Activated naive CD8-positive, alpha-beta T cell treated with anti-CD3 and anti-CD28 coated beads, Interleukin-2, amount 10 ng/mL, durations not matched to agents 7 days and 5 days (primary cell): ENCODE measurements around the gene LRRC1. TPM values are rescaled to one million over a fixed set of nuclear protein-coding genes. Genes with fewer than 3 reads are reported as not detected.

Experiments used
- ATAC-seq: fragments of 150-1000 bp; cut with Tn5 transposase; one replicate; pipeline ENCODE4 v1.10.0; 2021; ENCODE audit warnings: low read depth, moderate library complexity
- POLR2A ChIA-PET: fragments of 350-600 bp; sonication (Branson Sonifier 250); formaldehyde crosslinking; loops from one replicate; lab custom pipeline; 2021; ENCODE audit warnings: antibody characterized with exemption; lab: Charles Lee
- DNase-seq: peaks from one replicate; pipeline ENCODE4 v3.0.0; 2021
- H3K27ac Mint-ChIP-seq: one replicate; pipeline ENCODE4 v1.8.0; 2022; ENCODE audit warnings: mild to moderate bottlenecking, mixed read lengths
- H3K27me3 Mint-ChIP-seq: one replicate; pipeline ENCODE4 v1.8.0; 2022; ENCODE audit warnings: mild to moderate bottlenecking, moderate library complexity, mixed read lengths
- H3K36me3 Mint-ChIP-seq: one replicate; pipeline ENCODE4 v1.8.0; 2021; ENCODE audit warnings: mild to moderate bottlenecking, mixed read lengths
- H3K4me1 Mint-ChIP-seq: one replicate; pipeline ENCODE4 v1.8.0; 2021; ENCODE audit warnings: mixed read lengths
- H3K4me3 Mint-ChIP-seq: one replicate; pipeline ENCODE4 v1.8.0; 2022; ENCODE audit warnings: mild to moderate bottlenecking, moderate library complexity, mixed read lengths
- H3K9me3 Mint-ChIP-seq: one replicate; pipeline ENCODE4 v1.8.0; 2021; ENCODE audit warnings: mixed read lengths
- total RNA-seq, 2 experiments: library from RNA; stranded (reverse); gene quantifications; one replicate each; pipeline ENCODE4 v1.2.3, GENCODE V29; 2021

The LRRC1 gene
- total RNA-seq, 2 experiments from 2014 or later: 3.5 to 4.2 TPM

GRCh38 chr6:53829698-53830221 is 35.0 kb downstream of the LRRC1 start:
- ATAC-seq (no peak), DNase-seq (no peak)
- POLR2A ChIA-PET: no interaction called here
- H3K36me3 Mint-ChIP-seq: no peaks in the 10 kb centered on the region
- H3K4me3 Mint-ChIP-seq: no peak overlapping the region
- H3K27ac Mint-ChIP-seq: no peak overlapping the region
- peaks cover 2% of the 10 kb centered on the region for H3K4me1 Mint-ChIP-seq
- H3K9me3 Mint-ChIP-seq: no peaks in the 10 kb centered on the region
- H3K27me3 Mint-ChIP-seq: no peaks in the 10 kb centered on the region

GRCh38 chr6:53830366-53830765 is 35.6 kb downstream of the LRRC1 start:
- Mint-ChIP-seq H3K4me3 (no peak overlapping the region), H3K4me1 (peaks cover 2% of the 10 kb centered on the region), H3K27me3 (no peaks in the 10 kb centered on the region), H3K36me3 (no peaks in the 10 kb centered on the region), H3K27ac (no peak overlapping the region), H3K9me3 (no peaks in the 10 kb centered on the region)
- POLR2A ChIA-PET: no interaction called here
- DNase-seq (no peak), ATAC-seq (no peak)

GRCh38 chr6:53831081-53831869 is 36.5 kb downstream of the LRRC1 start:
- ATAC-seq: no peak
- Mint-ChIP-seq H3K9me3 (no peaks in the 10 kb centered on the region), H3K4me1 (no peaks in the 10 kb centered on the region), H3K27me3 (no peaks in the 10 kb centered on the region), H3K27ac (no peak overlapping the region), H3K36me3 (no peaks in the 10 kb centered on the region), H3K4me3 (no peak overlapping the region)
- POLR2A ChIA-PET: no interaction called here
- no peak for DNase-seq

DNA sequence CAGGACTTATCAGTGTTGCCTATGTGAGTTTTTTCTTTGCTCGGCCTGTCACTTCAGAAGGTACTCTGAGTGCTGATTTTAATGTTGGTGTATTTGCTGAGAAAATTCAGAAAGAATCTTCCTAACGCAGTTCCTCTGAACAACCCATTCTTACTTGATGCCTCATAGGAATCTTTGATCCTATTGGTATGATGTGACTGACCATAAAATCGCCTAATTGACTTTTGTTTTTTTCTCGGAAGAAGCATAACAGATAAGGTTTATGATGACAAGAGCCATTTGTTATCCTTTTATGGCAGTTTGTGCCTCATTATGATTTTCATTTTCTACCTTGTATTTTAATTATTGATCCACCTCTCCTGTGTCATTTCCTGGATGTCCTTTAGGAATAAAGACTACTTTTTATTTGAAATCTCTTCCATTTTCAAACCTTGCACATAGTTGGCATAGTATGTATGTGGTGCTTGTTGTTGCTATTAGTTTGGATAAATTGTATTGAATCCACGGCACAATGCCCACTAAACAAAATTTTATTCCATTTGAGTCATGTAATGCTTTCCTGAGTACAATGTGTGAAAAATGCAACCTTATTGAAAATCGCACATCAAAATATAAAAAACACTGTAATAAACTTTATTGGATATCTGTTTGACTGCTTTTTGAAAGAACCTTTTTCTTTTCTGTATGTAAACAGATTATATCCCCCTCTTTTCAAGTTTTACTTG is 37.3 kb downstream of the LRRC1 start:
- Mint-ChIP-seq H3K27me3 (no peaks in the 10 kb centered on the region), H3K9me3 (no peaks in the 10 kb centered on the region), H3K4me3 (no peak overlapping the region), H3K4me1 (no peaks in the 10 kb centered on the region), H3K27ac (no peak overlapping the region), H3K36me3 (no peaks in the 10 kb centered on the region)
- POLR2A ChIA-PET: no interaction called here
- DNase-seq: no peak
- ATAC-seq: no peak

GRCh38 chr6:53833155-53833554 is 38.4 kb downstream of the LRRC1 start:
- Mint-ChIP-seq H3K9me3 (no peaks in the 10 kb centered on the region), H3K27ac (no peak overlapping the region), H3K4me1 (no peaks in the 10 kb centered on the region), H3K27me3 (no peaks in the 10 kb centered on the region), H3K4me3 (no peak overlapping the region), H3K36me3 (no peaks in the 10 kb centered on the region)
- ATAC-seq (no peak), DNase-seq (no peak)
- POLR2A ChIA-PET: no interaction called here

GRCh38 chr6:53834132-53834531 is 39.3 kb downstream of the LRRC1 start:
- ATAC-seq (no peak), DNase-seq (no peak)
- no peaks in the 10 kb centered on the region for H3K9me3 Mint-ChIP-seq
- H3K4me3 Mint-ChIP-seq: no peak overlapping the region
- no peak overlapping the region for H3K27ac Mint-ChIP-seq
- H3K27me3 Mint-ChIP-seq: no peaks in the 10 kb centered on the region
- H3K4me1 Mint-ChIP-seq: no peaks in the 10 kb centered on the region
- no peaks in the 10 kb centered on the region for H3K36me3 Mint-ChIP-seq
- POLR2A ChIA-PET: no interaction called here

GRCh38 chr6:53837865-53838769 is 43.3 kb downstream of the LRRC1 start:
- H3K9me3 Mint-ChIP-seq: peaks cover 9% of the 10 kb centered on the region
- peaks cover 4% of the 10 kb centered on the region for H3K27me3 Mint-ChIP-seq
- ATAC-seq (no peak), DNase-seq (no peak)
- H3K27ac Mint-ChIP-seq: no peak overlapping the region
- peaks cover 5% of the 10 kb centered on the region for H3K36me3 Mint-ChIP-seq
- no peak overlapping the region for H3K4me3 Mint-ChIP-seq
- POLR2A ChIA-PET: no interaction called here
- H3K4me1 Mint-ChIP-seq: no peaks in the 10 kb centered on the region

DNA sequence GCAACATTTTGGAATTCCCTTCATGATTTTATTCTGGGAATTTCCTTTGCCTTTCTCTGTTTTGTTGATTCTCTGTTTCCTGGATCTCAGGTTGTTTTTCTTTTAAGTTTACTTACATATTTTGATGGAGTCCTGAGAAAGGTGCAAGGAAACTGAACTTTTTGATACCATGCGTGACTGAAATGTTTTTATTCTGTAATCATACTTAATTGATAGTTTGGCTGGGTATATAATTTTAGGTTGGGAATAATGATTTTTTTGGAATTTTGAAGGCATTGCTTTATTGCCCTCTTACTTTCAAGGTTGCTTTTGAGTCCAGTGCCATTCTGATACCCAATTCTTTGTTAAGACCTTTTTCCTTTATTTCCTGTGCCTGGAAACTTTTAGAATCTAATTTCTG is 45.2 kb downstream of the LRRC1 start:
- no peak overlapping the region for H3K27ac Mint-ChIP-seq
- peaks cover 9% of the 10 kb centered on the region for H3K9me3 Mint-ChIP-seq
- H3K36me3 Mint-ChIP-seq: peaks cover 5% of the 10 kb centered on the region
- POLR2A ChIA-PET: no interaction called here
- no peak for DNase-seq
- peaks cover 4% of the 10 kb centered on the region for H3K27me3 Mint-ChIP-seq
- H3K4me3 Mint-ChIP-seq: no peak overlapping the region
- no peak for ATAC-seq
- H3K4me1 Mint-ChIP-seq: no peaks in the 10 kb centered on the region

DNA sequence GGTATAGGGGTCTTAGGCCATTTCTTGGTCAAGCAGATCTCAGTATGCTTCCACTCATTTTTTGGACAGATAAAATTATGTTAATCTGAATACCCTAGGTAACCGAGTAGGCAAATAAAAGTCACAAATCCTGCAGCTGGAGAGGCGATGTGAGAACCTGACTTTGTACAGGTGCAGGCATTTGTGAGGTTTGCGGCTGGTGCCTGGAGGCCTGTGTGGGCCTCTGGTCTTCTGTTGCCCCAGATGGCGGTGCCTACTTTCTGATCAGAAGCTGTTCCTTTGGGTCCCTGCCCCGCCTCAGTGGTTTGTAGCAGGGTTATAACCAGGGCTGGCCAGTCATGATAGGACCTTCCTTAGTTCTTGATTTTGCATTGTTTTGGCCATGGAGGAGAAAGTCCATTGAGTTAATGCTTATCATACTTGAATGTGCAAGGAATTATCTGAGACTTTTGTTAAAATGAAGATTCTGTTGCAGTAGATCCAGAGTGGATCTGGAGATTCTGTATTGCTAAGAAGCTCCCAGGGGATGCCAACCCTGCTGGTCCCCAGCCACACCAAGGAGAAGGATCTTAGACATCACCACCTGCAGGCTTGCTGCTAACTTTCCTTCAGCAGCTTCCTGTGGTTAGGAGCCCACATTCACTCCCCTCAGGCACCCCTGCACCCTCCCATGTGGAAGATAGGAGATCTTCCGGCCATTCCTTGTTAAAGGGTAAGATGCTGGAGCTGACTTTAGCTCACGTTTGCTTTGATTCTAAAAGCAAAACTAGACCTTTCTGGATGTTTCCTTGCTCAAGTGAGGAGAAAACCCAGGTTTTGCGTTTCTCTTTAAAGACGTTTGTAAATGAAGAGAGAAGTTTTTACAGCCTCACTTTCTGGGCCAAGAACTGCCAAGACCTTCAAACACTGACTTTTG is 50.7 kb downstream of the LRRC1 start:
- POLR2A ChIA-PET: no interaction called here
- no peak overlapping the region for H3K27ac Mint-ChIP-seq
- no peaks in the 10 kb centered on the region for H3K4me1 Mint-ChIP-seq
- peaks cover 5% of the 10 kb centered on the region for H3K36me3 Mint-ChIP-seq
- H3K27me3 Mint-ChIP-seq: peaks cover 3% of the 10 kb centered on the region
- peaks cover 4% of the 10 kb centered on the region for H3K9me3 Mint-ChIP-seq
- H3K4me3 Mint-ChIP-seq: no peak overlapping the region
- ATAC-seq (no peak), DNase-seq (no peak)

DNA sequence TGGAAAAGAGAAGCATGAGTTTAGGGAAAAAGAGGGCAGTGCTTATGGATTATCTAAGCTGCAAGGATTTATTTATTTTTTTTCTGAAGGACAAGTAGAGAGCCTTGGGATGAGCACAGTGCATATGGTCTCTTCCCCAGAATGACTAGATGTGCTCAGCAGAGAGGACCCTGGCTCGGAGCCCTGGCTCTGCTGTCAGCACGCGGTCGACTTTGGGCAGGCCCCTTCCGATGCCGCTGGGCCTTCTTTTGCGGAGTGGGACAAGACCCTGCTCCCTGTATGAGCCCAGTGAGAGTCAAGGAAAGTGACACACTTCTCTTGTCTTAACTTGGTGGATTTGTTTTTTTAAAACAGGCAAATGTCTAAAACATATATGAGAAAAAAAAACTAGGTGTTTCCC is 51.4 kb downstream of the LRRC1 start:
- H3K27me3 Mint-ChIP-seq: no peaks in the 10 kb centered on the region
- H3K4me3 Mint-ChIP-seq: no peak overlapping the region
- DNase-seq: no peak

GRCh38 chr6:53847796-53848314 is 53.0 kb downstream of the LRRC1 start:
- Mint-ChIP-seq H3K9me3 (no peaks in the 10 kb centered on the region), H3K27ac (no peak overlapping the region), H3K36me3 (peaks cover 2% of the 10 kb centered on the region), H3K27me3 (no peaks in the 10 kb centered on the region), H3K4me3 (no peak overlapping the region), H3K4me1 (no peaks in the 10 kb centered on the region)
- ATAC-seq: no peak
- POLR2A ChIA-PET: interaction anchor here (0.6 kb wide), 1 partner anchor 152 kb away, joined by 3 read pairs; no protein-coding TSS in a partner anchor
- no peak for DNase-seq

More for the DNA sequence above, 51.4 kb downstream of the LRRC1 start:
- H3K36me3 Mint-ChIP-seq: peaks cover 2% of the 10 kb centered on the region
- H3K9me3 Mint-ChIP-seq: peaks cover 1% of the 10 kb centered on the region
- no peaks in the 10 kb centered on the region for H3K4me1 Mint-ChIP-seq
- H3K27ac Mint-ChIP-seq: no peak overlapping the region
- ATAC-seq: no peak
- POLR2A ChIA-PET: no interaction called here

DNA sequence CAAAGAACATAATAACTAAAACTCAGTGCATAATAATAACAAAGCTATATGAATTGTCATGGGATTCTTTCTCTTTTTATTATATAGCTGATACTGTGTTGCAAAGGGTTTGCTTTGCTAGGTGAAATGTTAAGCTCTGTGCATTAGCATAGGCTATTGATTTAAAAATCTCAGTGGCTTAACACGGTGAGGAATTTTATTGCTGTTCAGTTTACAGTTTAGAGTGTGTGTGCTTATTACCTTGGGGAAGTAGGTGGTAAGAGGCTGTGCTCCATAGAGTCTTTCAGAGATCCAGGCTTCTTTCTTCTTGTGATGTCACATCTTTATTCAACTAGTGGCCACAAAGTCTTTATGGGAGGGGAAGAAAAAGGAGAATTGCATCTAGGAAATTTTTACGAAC is 55.7 kb downstream of the LRRC1 start:
- Mint-ChIP-seq H3K4me3 (no peak overlapping the region), H3K4me1 (peaks cover 3% of the 10 kb centered on the region), H3K36me3 (peaks cover 2% of the 10 kb centered on the region), H3K27me3 (no peaks in the 10 kb centered on the region), H3K27ac (no peak overlapping the region), H3K9me3 (no peaks in the 10 kb centered on the region)
- POLR2A ChIA-PET: no interaction called here
- DNase-seq (no peak), ATAC-seq (no peak)
